Endothelial cell of umbilical vein (primary cell): Measurements from ENCODE around the gene MAU2. TPM values are rescaled to one million over a fixed set of nuclear protein-coding genes. Genes with fewer than 3 reads are reported as not detected.
A peak's percentile ranks its signal among the peaks of the same experiment; 100 is the strongest.

Experiments
- BruUV-seq: library from RNA; stranded (reverse); fragments of 400-500 nt; replicated peaks from 2 replicates; lab custom pipeline; 2021; lab: Mats Ljungman, UMichigan
- CTCF ChIA-PET: fragments of 300-600, 350-600 bp; sonication (Branson Sonifier 250); formaldehyde crosslinking; loops from one replicate; lab custom pipeline; 2021; ENCODE audit warnings: antibody characterized with exemption, inconsistent platforms; lab: Charles Lee
- POLR2A ChIA-PET: fragments of 300-600, 350-600 bp; sonication (Branson Sonifier 250); formaldehyde crosslinking; loops from one replicate; lab custom pipeline; 2021; ENCODE audit warnings: antibody characterized with exemption, inconsistent platforms; lab: Charles Lee
- DNase-seq: peaks from one replicate; pipeline ENCODE4 v3.0.0-alpha.2; 2011; ENCODE audit warnings: low read depth, low spot score
- FAIRE-seq: peaks from 2 replicates; lab custom pipeline; 2011; peaks lifted over from hg19 to GRCh38; lab: Jason Lieb, UNC
- H2AFZ ChIP-seq: 2 replicates; pipeline ENCODE4 v1.6.0; 2012; ENCODE audit warnings: low read depth, low read length, control low read depth, inconsistent platforms
- H3K27ac ChIP-seq: 2 replicates; pipeline ENCODE4 v1.5.1; 2011; ENCODE audit warnings: low read depth, mild to moderate bottlenecking, control low read depth, low read length, moderate library complexity; ENCODE audit not compliant: insufficient read depth
- H3K27me3 ChIP-seq, 2 experiments: 2 replicates each; pipeline versions ENCODE4 v1.6.0 to v1.6.1; 2011; ENCODE audit warnings: low read length in 2 of 2, mixed read lengths in 1 of 2; ENCODE audit not compliant: control insufficient read depth in 2 of 2, insufficient read depth in 2 of 2
- H3K36me3 ChIP-seq, 2 experiments: 2 replicates in 1 of 2; 3 replicates in 1 of 2; pipeline ENCODE4 v1.5.1; 2011; ENCODE audit warnings: low read length in 2 of 2, mild to moderate bottlenecking in 1 of 2, moderate library complexity in 1 of 2; ENCODE audit not compliant: control insufficient read depth in 2 of 2, insufficient read depth in 2 of 2; ENCODE audit errors: extremely low read depth in 1 of 2
- H3K4me1 ChIP-seq: 3 replicates; pipeline ENCODE4 v1.5.1; 2011; ENCODE audit warnings: mild to moderate bottlenecking, low read length; ENCODE audit not compliant: control insufficient read depth, insufficient read depth; ENCODE audit errors: extremely low read depth
- H3K4me2 ChIP-seq: 2 replicates; pipeline ENCODE4 v1.6.1; 2011; ENCODE audit warnings: low read length, control low read depth, mixed read lengths; ENCODE audit not compliant: insufficient read depth
- H3K4me3 ChIP-seq, 3 experiments: fragments of 200-600 bp in 1 of 3; sonication (generic), shearing (Covaris generic) in 1 of 3; replicated peaks in 1 of 3; 2 replicates each; pipeline ENCODE4 v1.5.1; 2011 to 2016; ENCODE audit warnings: control low read depth in 3 of 3, low read length in 3 of 3, mild to moderate bottlenecking in 2 of 3, inconsistent platforms in 1 of 3, low read depth in 1 of 3, moderate library complexity in 1 of 3; ENCODE audit not compliant: insufficient read depth in 1 of 3
- H3K79me2 ChIP-seq: 2 replicates; pipeline ENCODE4 v1.6.0; 2012; ENCODE audit warnings: low read length, inconsistent platforms; ENCODE audit not compliant: control insufficient read depth, insufficient read depth
- H3K9ac ChIP-seq: replicated peaks from 2 replicates; pipeline ENCODE3; 2011; ENCODE audit warnings: low read length, control low read depth; ENCODE audit not compliant: insufficient read depth; ENCODE audit errors: extremely low read depth
- H3K9me1 ChIP-seq: replicated peaks from 3 replicates; pipeline ENCODE4 v1.6.0; 2011; ENCODE audit warnings: mild to moderate bottlenecking, low read length; ENCODE audit not compliant: control insufficient read depth, insufficient read depth; ENCODE audit errors: extremely low read depth
- H3K9me3 ChIP-seq: replicated peaks from 2 replicates; pipeline ENCODE4 v1.5.1; 2012; ENCODE audit warnings: low read length, inconsistent platforms; ENCODE audit not compliant: control insufficient read depth, insufficient read depth
- H4K20me1 ChIP-seq: replicated peaks from 2 replicates; pipeline ENCODE3; 2011; ENCODE audit warnings: mild to moderate bottlenecking, low read length; ENCODE audit not compliant: control insufficient read depth, insufficient read depth; ENCODE audit errors: extremely low read depth
- EZH2 ChIP-seq: IDR thresholded peaks from 2 replicates; pipeline ENCODE4 v1.6.1; 2012; ENCODE audit warnings: borderline replicate concordance, low read depth, mild to moderate bottlenecking, moderate library complexity, low read length, inconsistent platforms; ENCODE audit not compliant: severe bottlenecking
- FOS ChIP-seq: IDR thresholded peaks from 2 replicates; pipeline ENCODE4 v1.6.1; 2011; ENCODE audit warnings: mild to moderate bottlenecking, low read length, moderate library complexity, borderline replicate concordance; ENCODE audit not compliant: insufficient read depth
- GATA2 ChIP-seq: IDR thresholded peaks from 2 replicates; pipeline ENCODE4 v1.7.0; 2011; ENCODE audit warnings: low read depth, mild to moderate bottlenecking, moderate library complexity, mixed read lengths, low read length; ENCODE audit not compliant: insufficient read length, insufficient read depth
- JUN ChIP-seq: IDR thresholded peaks from 2 replicates; pipeline ENCODE4 v1.6.1; 2011; ENCODE audit warnings: borderline replicate concordance, low read depth; ENCODE audit not compliant: insufficient read length, insufficient read depth
- MYC ChIP-seq: IDR thresholded peaks from one replicate; pipeline ENCODE4 v1.6.1; 2011; ENCODE audit warnings: mild to moderate bottlenecking, low read depth, low read length
- POLR2A ChIP-seq: IDR thresholded peaks from 2 replicates; pipeline ENCODE4 v1.6.1; 2012; ENCODE audit warnings: low read depth, mild to moderate bottlenecking, control low read depth, low read length
- POLR2AphosphoS5 ChIP-seq: IDR thresholded peaks from 2 replicates; pipeline ENCODE4 v1.6.1; 2012; ENCODE audit warnings: low read depth, mild to moderate bottlenecking, control low read depth, low read length, moderate library complexity; ENCODE audit not compliant: insufficient read depth
- dilution Hi-C: fragments of 300-500 bp; cut with MboI; formaldehyde crosslinking; loops from one replicate; pipeline ENCODE4 v1.15.0; 2019; ENCODE audit warnings: low sequenced_read_pairs; ENCODE audit not compliant: extremely low pct_ligation_motif_present
- intact Hi-C: fragments of 100-400 bp; cut with micrococcal nuclease; formaldehyde crosslinking; loops from one replicate; pipeline ENCODE4 v1.10.0; 2022
- polyA plus RNA-seq, 4 experiments: library from polyadenylated mRNA; depleted of rRNA in 3 of 4; stranded (reverse) in 3 of 4; unstranded in 1 of 4; fragments of >200 nt; gene quantifications; 2 replicates each; pipeline versions ENCODE4 v1.2.1 to v1.2.3, GENCODE V29; 2011 to 2012; ENCODE audit warnings: missing spikeins in 1 of 4
- total RNA-seq: library from RNA; stranded (reverse); gene quantifications from 2 replicates; pipeline ENCODE4 v1.2.3, GENCODE V29; 2021
- TF ChIP-seq, protein P1 (sequence below): IDR thresholded peaks from 2 replicates; pipeline ENCODE4 v1.6.1; 2011; ENCODE audit not compliant: insufficient read depth, insufficient read length
- TF ChIP-seq, protein P2 (sequence below), 2 donors: IDR thresholded peaks; 1 replicate in 1 of 2; 2 replicates in 1 of 2; pipeline ENCODE4 v1.5.1; 2011; ENCODE audit warnings: low read length in 2 of 2, mild to moderate bottlenecking in 2 of 2, moderate library complexity in 2 of 2, control low read depth in 1 of 2, inconsistent platforms in 1 of 2, low read depth in 1 of 2; ENCODE audit not compliant: insufficient read depth in 1 of 2; ENCODE audit errors: extremely low read depth in 1 of 2

The MAU2 gene
- total and polyA plus RNA-seq, 2 donors (not counting 3 experiments of a cell fraction or from before 2014, with no cell fraction given) = 36.9 to 70.0 TPM

DNA sequence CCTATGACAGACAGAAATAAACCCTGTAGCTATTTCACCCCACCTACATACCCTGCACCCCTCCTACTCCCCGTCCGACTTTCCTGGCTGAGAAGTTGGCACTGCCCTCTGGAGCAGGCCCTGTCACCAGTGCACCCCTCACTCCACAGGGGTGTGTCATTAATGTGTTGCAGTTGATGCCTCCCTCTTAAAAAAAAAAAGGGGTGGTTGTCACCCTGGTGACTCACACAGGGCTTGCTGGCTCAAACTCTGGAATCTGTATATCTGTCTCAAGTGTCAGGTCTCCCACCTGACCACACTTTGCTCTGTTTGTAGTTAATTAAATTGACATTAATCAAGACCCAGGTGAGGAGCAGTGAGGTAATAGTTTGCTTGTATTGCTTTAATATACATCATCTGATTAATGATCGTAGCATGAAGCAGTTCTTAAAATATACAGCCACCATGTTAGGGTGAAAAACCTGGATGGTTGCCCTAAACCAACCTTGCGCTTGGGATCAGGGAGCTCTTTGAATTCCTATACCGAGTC is 82.8 kb downstream of the MAU2 start:
- Histone ChIP-seq H2AFZ (no peak overlapping the region), H3K36me3 (no peaks in the 10 kb centered on the region), H3K4me1 (peaks cover 19% of the 10 kb centered on the region), H3K4me2 (no peak overlapping the region), H3K79me2 (peaks cover 28% of the 10 kb centered on the region), H3K9me1 (no peaks in the 10 kb centered on the region), H3K27me3 (no peaks in the 10 kb centered on the region), H3K27ac (no peak overlapping the region), H3K9ac (no peak overlapping the region), H3K4me3 (no peak overlapping the region), H3K9me3 (no peaks in the 10 kb centered on the region), H4K20me1 (no peaks in the 10 kb centered on the region)
- FAIRE-seq (no peak), DNase-seq (no peak)
- TF ChIP-seq FOS (peak; percentile 13), EZH2 (no peak)
- dilution Hi-C loops (no loop called here), intact Hi-C loops (no loop called here)
- BruUV-seq = no TSS peak
- ChIA-PET CTCF (interaction anchor here (0.7 to 4.7 kb wide), 7 partner anchors 12 to 264 kb away, joined by 3 to 39 read pairs (median 3); no protein-coding TSS in a partner anchor), POLR2A (no interaction called here)

DNA sequence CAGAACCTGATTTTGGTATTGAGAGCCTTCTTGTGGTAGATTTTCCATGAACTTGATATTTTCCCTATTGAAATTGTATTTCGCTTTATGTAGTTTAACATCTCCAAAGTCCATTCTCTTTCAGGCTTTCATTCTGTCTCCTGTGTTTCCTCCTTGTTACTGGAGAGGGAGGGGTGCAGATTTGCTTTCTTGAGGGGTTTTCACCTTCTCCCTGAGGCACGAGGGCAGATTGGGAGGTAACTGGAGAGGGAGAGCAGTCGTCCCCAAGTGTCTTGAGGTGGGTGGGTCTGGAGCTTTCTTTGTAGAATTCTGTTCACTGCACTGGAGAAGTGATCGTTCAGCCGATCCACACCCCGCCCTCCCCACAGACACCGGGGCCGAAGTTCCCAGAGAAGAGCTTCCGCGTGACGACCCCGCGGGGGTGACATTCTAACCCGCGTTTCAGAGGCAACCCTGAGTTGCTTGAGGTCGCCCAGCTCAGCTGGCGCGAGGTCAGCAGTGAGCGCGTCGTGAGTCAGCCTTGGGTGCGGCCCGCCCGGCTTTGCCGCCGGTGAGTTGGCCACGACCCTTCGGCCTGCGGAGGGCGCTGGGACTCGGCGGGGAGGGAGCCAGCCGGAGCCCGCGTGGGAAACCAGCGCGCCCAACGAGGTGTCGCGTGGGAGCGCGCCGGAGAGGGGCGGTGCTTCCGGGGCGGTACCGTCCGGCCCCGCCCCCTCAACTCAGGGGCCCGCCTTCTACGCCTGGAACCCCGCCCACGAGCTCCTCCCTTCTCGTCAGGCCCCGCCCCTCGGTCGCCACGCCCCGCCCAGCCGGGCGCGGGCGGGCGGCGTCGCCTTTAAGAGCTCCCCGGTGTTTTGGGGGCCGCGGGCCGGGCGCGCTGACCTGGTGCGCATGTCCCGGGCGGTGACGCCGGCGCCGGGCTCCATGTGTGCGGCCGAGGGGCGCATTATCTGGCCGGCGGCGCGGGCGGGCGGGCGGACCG is 84.5 kb downstream of the MAU2 start, which contains the start of gene GATAD2A:
Gene GATAD2A, plus strand, starts transcription at position 797 of the 982 bp plus-strand sequence. CDS start 59,671 bp downstream, outside the sequence.
- Histone ChIP-seq H3K4me3 (peak within 1 kb of the TSS; percentile 79 to 85 (median 84)), H3K27ac (peak within 1 kb of the TSS; percentile 63), H4K20me1 (peaks cover 9% of the 10 kb centered on the region), H3K9me1 (no peaks in the 10 kb centered on the region), H3K4me2 (peak within 1 kb of the TSS; percentile 73), H3K9me3 (no peaks in the 10 kb centered on the region), H3K9ac (peak within 1 kb of the TSS; percentile 69), H3K27me3 (no peaks in the 10 kb centered on the region), H3K79me2 (peaks cover 45% of the 10 kb centered on the region), H2AFZ (peak within 1 kb of the TSS; percentile 7), H3K4me1 (peaks cover 11% of the 10 kb centered on the region), H3K36me3 (no peaks in the 10 kb centered on the region)
- peak; percentile 79 for FAIRE-seq
- BruUV-seq = TSS peak; percentile 80
- ChIA-PET CTCF (interaction anchor here (0.5 to 4.7 kb wide), 16 partner anchors 9 to 191 kb away, joined by 3 to 39 read pairs (median 5); no protein-coding TSS in a partner anchor), POLR2A (interaction anchor here (0.6 to 1.8 kb wide), 7 partner anchors 10 to 86 kb away, joined by 3 to 9 read pairs (median 4); no protein-coding TSS in a partner anchor)
- dilution Hi-C loops (no loop called here), intact Hi-C loops (loop anchor here (1.0 kb wide), 3 partner anchors 20 to 85 kb away; partner anchors contain the start of genes MAU2 and SUGP1)
- peak; percentile 88 for TF ChIP-seq FOS
- TF ChIP-seq, protein P1, sequence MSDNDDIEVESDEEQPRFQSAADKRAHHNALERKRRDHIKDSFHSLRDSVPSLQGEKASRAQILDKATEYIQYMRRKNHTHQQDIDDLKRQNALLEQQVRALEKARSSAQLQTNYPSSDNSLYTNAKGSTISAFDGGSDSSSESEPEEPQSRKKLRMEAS = peak; percentile 3
- TF ChIP-seq GATA2 = no peak
- TF ChIP-seq EZH2 = no peak
- peak; percentile 79 for TF ChIP-seq POLR2AphosphoS5
- TF ChIP-seq POLR2A = peak; percentile 51
- no peak for TF ChIP-seq MYC
- TF ChIP-seq JUN = no peak
- TF ChIP-seq, protein P2, sequence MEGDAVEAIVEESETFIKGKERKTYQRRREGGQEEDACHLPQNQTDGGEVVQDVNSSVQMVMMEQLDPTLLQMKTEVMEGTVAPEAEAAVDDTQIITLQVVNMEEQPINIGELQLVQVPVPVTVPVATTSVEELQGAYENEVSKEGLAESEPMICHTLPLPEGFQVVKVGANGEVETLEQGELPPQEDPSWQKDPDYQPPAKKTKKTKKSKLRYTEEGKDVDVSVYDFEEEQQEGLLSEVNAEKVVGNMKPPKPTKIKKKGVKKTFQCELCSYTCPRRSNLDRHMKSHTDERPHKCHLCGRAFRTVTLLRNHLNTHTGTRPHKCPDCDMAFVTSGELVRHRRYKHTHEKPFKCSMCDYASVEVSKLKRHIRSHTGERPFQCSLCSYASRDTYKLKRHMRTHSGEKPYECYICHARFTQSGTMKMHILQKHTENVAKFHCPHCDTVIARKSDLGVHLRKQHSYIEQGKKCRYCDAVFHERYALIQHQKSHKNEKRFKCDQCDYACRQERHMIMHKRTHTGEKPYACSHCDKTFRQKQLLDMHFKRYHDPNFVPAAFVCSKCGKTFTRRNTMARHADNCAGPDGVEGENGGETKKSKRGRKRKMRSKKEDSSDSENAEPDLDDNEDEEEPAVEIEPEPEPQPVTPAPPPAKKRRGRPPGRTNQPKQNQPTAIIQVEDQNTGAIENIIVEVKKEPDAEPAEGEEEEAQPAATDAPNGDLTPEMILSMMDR (IDR thresholded peaks at IDR 0.05; ENCODE audit: extremely low read depth in 1 of 2, insufficient read depth in 1 of 2, low read depth in 1 of 2, low read length in 2 of 2) = peak; percentile 17 to 20
- DNase-seq = peak; percentile 88
